Measurements from ENCODE around the gene VCAN. TPM values are rescaled to one million over a fixed set of nuclear protein-coding genes. Genes with fewer than 3 reads are reported as not detected.

VCAN gene
- total and polyA plus RNA-seq, 4 donors = 0.97 to 15.6 (median 4.8) TPM

- DNase-seq (ENCODE audit: low spot score) = no peak
- Histone ChIP-seq H3K9me3 (ENCODE audit: control insufficient read depth in 4 of 4, low read length in 3 of 4) (no peaks in the 10 kb centered on the region), H3K27ac (ENCODE audit: low read depth in 1 of 2, low read length in 2 of 2) (no peak overlapping the region), H3K27me3 (ENCODE audit: control insufficient read depth in 4 of 4, insufficient read depth in 4 of 4, low read length in 3 of 4) (no peaks in the 10 kb centered on the region), H3K4me3 (ENCODE audit: low read depth in 1 of 3, low read length in 3 of 3) (no peak overlapping the region), H3K36me3 (ENCODE audit: control insufficient read depth in 4 of 4, insufficient read depth in 3 of 4, low read depth in 1 of 4, low read length in 3 of 4) (no peaks in the 10 kb centered on the region), H3K9ac (ENCODE audit: low read depth in 1 of 2, low read length in 2 of 2) (no peak overlapping the region), H3K4me1 (ENCODE audit: control insufficient read depth in 4 of 4, insufficient read depth in 4 of 4, low read length in 3 of 4) (no peaks in the 10 kb centered on the region)
- 67% methylated on average over 1 of the region's 1 CpG for WGBS
- no peak for TF ChIP-seq RAD21 (IDR thresholded peaks at IDR 0.05)
- no peak for TF ChIP-seq YY1 (IDR thresholded peaks at IDR 0.05)
- no peak for TF ChIP-seq SP1 (IDR thresholded peaks at IDR 0.05)
- TF ChIP-seq GABPA (IDR thresholded peaks at IDR 0.05 in 1 of 2, conservative IDR thresholded peaks at IDR 0.05 in 1 of 2) = no peak
- TF ChIP-seq, protein P1, sequence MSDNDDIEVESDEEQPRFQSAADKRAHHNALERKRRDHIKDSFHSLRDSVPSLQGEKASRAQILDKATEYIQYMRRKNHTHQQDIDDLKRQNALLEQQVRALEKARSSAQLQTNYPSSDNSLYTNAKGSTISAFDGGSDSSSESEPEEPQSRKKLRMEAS (IDR thresholded peaks at IDR 0.05) = no peak
- TF ChIP-seq HNF4G (IDR thresholded peaks at IDR 0.05) = no peak
- no peak for TF ChIP-seq HNF4A (conservative IDR thresholded peaks at IDR 0.05)
- no peak for TF ChIP-seq NR2F2 (IDR thresholded peaks at IDR 0.05)
- TF ChIP-seq EGR1 (IDR thresholded peaks at IDR 0.05; ENCODE audit: low read depth in 2 of 2) = no peak
- no peak for TF ChIP-seq TAF1 (conservative IDR thresholded peaks at IDR 0.05)
- no peak for TF ChIP-seq RXRA (IDR thresholded peaks at IDR 0.05)
- no peak for TF ChIP-seq FOXA2 (IDR thresholded peaks at IDR 0.05)
- TF ChIP-seq, protein P2, sequence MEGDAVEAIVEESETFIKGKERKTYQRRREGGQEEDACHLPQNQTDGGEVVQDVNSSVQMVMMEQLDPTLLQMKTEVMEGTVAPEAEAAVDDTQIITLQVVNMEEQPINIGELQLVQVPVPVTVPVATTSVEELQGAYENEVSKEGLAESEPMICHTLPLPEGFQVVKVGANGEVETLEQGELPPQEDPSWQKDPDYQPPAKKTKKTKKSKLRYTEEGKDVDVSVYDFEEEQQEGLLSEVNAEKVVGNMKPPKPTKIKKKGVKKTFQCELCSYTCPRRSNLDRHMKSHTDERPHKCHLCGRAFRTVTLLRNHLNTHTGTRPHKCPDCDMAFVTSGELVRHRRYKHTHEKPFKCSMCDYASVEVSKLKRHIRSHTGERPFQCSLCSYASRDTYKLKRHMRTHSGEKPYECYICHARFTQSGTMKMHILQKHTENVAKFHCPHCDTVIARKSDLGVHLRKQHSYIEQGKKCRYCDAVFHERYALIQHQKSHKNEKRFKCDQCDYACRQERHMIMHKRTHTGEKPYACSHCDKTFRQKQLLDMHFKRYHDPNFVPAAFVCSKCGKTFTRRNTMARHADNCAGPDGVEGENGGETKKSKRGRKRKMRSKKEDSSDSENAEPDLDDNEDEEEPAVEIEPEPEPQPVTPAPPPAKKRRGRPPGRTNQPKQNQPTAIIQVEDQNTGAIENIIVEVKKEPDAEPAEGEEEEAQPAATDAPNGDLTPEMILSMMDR (IDR thresholded peaks at IDR 0.05; ENCODE audit: low read depth, low read length, missing input control) = no peak
- no peak for TF ChIP-seq FOXA1 (IDR thresholded peaks at IDR 0.05)
- TF ChIP-seq, protein P3, sequence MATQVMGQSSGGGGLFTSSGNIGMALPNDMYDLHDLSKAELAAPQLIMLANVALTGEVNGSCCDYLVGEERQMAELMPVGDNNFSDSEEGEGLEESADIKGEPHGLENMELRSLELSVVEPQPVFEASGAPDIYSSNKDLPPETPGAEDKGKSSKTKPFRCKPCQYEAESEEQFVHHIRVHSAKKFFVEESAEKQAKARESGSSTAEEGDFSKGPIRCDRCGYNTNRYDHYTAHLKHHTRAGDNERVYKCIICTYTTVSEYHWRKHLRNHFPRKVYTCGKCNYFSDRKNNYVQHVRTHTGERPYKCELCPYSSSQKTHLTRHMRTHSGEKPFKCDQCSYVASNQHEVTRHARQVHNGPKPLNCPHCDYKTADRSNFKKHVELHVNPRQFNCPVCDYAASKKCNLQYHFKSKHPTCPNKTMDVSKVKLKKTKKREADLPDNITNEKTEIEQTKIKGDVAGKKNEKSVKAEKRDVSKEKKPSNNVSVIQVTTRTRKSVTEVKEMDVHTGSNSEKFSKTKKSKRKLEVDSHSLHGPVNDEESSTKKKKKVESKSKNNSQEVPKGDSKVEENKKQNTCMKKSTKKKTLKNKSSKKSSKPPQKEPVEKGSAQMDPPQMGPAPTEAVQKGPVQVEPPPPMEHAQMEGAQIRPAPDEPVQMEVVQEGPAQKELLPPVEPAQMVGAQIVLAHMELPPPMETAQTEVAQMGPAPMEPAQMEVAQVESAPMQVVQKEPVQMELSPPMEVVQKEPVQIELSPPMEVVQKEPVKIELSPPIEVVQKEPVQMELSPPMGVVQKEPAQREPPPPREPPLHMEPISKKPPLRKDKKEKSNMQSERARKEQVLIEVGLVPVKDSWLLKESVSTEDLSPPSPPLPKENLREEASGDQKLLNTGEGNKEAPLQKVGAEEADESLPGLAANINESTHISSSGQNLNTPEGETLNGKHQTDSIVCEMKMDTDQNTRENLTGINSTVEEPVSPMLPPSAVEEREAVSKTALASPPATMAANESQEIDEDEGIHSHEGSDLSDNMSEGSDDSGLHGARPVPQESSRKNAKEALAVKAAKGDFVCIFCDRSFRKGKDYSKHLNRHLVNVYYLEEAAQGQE (IDR thresholded peaks at IDR 0.05) = no peak
- TF ChIP-seq JUND (IDR thresholded peaks at IDR 0.05) = no peak
Observed at GRCh38 chr5:83487155-83487554, 15.6 kb downstream of the VCAN start.

GRCh38 chr5:83488271-83488670 is 16.7 kb downstream of the VCAN start:
- Histone ChIP-seq H3K27ac (ENCODE audit: low read depth in 1 of 2, low read length in 2 of 2) (no peak overlapping the region), H3K36me3 (ENCODE audit: control insufficient read depth in 4 of 4, insufficient read depth in 3 of 4, low read depth in 1 of 4, low read length in 3 of 4) (no peaks in the 10 kb centered on the region), H3K27me3 (ENCODE audit: control insufficient read depth in 4 of 4, insufficient read depth in 4 of 4, low read length in 3 of 4) (no peaks in the 10 kb centered on the region), H3K9me3 (ENCODE audit: control insufficient read depth in 4 of 4, low read length in 3 of 4) (no peaks in the 10 kb centered on the region), H3K4me3 (ENCODE audit: low read depth in 1 of 3, low read length in 3 of 3) (no peak overlapping the region), H3K9ac (ENCODE audit: low read depth in 1 of 2, low read length in 2 of 2) (no peak overlapping the region), H3K4me1 (ENCODE audit: control insufficient read depth in 4 of 4, insufficient read depth in 4 of 4, low read length in 3 of 4) (no peaks in the 10 kb centered on the region)
- no peak for DNase-seq (ENCODE audit: low spot score)
- 27% methylated on average over 1 of the region's 1 CpG for WGBS
- TF ChIP-seq TAF1 (conservative IDR thresholded peaks at IDR 0.05) (no peak), SP1 (IDR thresholded peaks at IDR 0.05) (no peak), RXRA (IDR thresholded peaks at IDR 0.05) (no peak), YY1 (IDR thresholded peaks at IDR 0.05) (no peak), HNF4G (IDR thresholded peaks at IDR 0.05) (no peak), RAD21 (IDR thresholded peaks at IDR 0.05) (no peak), ZBTB33 (IDR thresholded peaks at IDR 0.05) (no peak), FOXA1 (IDR thresholded peaks at IDR 0.05) (no peak), NR2F2 (IDR thresholded peaks at IDR 0.05) (no peak), ATF3 (IDR thresholded peaks at IDR 0.05) (no peak), GABPA (IDR thresholded peaks at IDR 0.05 in 1 of 2, conservative IDR thresholded peaks at IDR 0.05 in 1 of 2) (no peak), FOXA2 (IDR thresholded peaks at IDR 0.05) (no peak), EGR1 (IDR thresholded peaks at IDR 0.05; ENCODE audit: low read depth in 2 of 2) (no peak), JUND (IDR thresholded peaks at IDR 0.05) (no peak)
- TF ChIP-seq, protein P1 (IDR thresholded peaks at IDR 0.05) = no peak
- TF ChIP-seq, protein P3 (IDR thresholded peaks at IDR 0.05) = no peak

Measured in liver (tissue), 9 donors.